ENCODE measurements around the gene NCKAP1. TPM values are rescaled to one million over a fixed set of nuclear protein-coding genes. Genes with fewer than 3 reads are reported as not detected.

Gene NCKAP1
- total RNA-seq, 1 experiment from 2014 or later, result 76.2 TPM

GRCh38 chr2:182954789-182955188 is 83.5 kb downstream of the NCKAP1 start:
- peaks cover 43% of the 10 kb centered on the region for H3K36me3 ChIP-seq (ENCODE audit: low read depth, low read length)
- intact Hi-C loops (cut with micrococcal nuclease), result no loop called here
- no peak overlapping the region for H3K4me3 ChIP-seq (ENCODE audit: low read length)
- no peaks in the 10 kb centered on the region for H3F3A ChIP-seq (ENCODE audit: low read length, unreplicated experiment)
- no peak overlapping the region for H3K27ac ChIP-seq (ENCODE audit: low read length)
- no peak for DNase-seq
- no peak overlapping the region for H2AFZ ChIP-seq (ENCODE audit: low read length)
- H3K4me1 ChIP-seq (ENCODE audit: insufficient read depth, low read length), result no peaks in the 10 kb centered on the region
- TF ChIP-seq, protein P1, sequence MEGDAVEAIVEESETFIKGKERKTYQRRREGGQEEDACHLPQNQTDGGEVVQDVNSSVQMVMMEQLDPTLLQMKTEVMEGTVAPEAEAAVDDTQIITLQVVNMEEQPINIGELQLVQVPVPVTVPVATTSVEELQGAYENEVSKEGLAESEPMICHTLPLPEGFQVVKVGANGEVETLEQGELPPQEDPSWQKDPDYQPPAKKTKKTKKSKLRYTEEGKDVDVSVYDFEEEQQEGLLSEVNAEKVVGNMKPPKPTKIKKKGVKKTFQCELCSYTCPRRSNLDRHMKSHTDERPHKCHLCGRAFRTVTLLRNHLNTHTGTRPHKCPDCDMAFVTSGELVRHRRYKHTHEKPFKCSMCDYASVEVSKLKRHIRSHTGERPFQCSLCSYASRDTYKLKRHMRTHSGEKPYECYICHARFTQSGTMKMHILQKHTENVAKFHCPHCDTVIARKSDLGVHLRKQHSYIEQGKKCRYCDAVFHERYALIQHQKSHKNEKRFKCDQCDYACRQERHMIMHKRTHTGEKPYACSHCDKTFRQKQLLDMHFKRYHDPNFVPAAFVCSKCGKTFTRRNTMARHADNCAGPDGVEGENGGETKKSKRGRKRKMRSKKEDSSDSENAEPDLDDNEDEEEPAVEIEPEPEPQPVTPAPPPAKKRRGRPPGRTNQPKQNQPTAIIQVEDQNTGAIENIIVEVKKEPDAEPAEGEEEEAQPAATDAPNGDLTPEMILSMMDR (conservative IDR thresholded peaks at IDR 0.05; ENCODE audit: low read depth, low read length), result no peak
- TF ChIP-seq EZH2 (IDR thresholded peaks at IDR 0.05; ENCODE audit: low read length, unreplicated experiment), result no peak
- no peak for TF ChIP-seq EZH2phosphoT487 (IDR thresholded peaks at IDR 0.05; ENCODE audit: borderline replicate concordance, low read length)
- H3K27me3 ChIP-seq (ENCODE audit: low read length), result no peaks in the 10 kb centered on the region
- BruUV-seq (replicated peaks), result no TSS peak
- ATAC-seq, result no peak
- no peaks in the 10 kb centered on the region for H3K9me3 ChIP-seq (ENCODE audit: low read length)
- ChIA-PET POLR2A (ENCODE audit: unreplicated experiment) (no interaction called here), CTCF (no interaction called here)
- no peaks in the 10 kb centered on the region for H3K79me2 ChIP-seq (ENCODE audit: low read length)
- no peak overlapping the region for H3K9ac ChIP-seq (ENCODE audit: low read length)
- H3K4me2 ChIP-seq (ENCODE audit: low read length), result no peak overlapping the region
- H4K20me1 ChIP-seq (ENCODE audit: low read length), result no peaks in the 10 kb centered on the region
- no peaks in the 10 kb centered on the region for H3K9me2 ChIP-seq (replicated peaks; ENCODE audit: low read length)

DNA sequence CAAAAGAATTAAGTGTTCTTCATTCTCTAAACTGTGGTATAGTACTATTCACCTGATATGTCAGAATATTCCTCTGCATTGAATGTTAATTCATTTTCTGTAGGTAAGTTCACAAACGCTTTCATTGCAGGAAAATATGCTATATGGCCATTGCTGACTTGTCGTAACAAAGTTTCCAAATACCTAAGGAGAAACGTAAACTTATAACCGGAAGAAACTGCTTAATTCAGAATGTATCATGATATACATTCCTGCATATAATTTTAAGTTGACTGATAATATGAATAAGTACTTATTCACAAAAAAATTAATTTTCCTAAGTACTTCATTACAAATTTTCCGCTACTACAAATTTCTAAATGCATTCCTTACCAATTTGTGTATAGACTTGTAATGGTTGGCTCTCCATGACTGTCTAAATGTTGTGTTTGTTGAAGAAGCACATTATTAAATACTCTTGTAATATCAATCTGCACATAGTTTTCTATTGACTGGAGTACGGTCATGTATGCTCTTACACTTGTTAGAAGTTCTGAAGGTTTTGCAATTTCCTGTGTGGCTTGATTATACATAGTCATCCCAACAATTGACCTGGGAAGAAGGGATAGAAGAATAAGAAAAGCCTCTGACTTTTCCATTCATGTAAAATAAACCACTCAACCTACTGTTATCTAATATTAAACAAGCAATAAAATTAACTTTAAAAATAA is 85.4 kb downstream of the NCKAP1 start:
- intact Hi-C loops (cut with micrococcal nuclease), result no loop called here
- DNase-seq (peak; percentile 20), ATAC-seq (no peak)
- Histone ChIP-seq H3K9ac (ENCODE audit: low read length) (no peak overlapping the region), H3K4me2 (ENCODE audit: low read length) (no peak overlapping the region), H3K79me2 (ENCODE audit: low read length) (no peaks in the 10 kb centered on the region), H3K27ac (ENCODE audit: low read length) (no peak overlapping the region), H3K4me1 (ENCODE audit: insufficient read depth, low read length) (no peaks in the 10 kb centered on the region), H2AFZ (ENCODE audit: low read length) (no peak overlapping the region), H3K9me2 (replicated peaks; ENCODE audit: low read length) (no peaks in the 10 kb centered on the region), H3K36me3 (ENCODE audit: low read depth, low read length) (peaks cover 38% of the 10 kb centered on the region), H3K27me3 (ENCODE audit: low read length) (no peaks in the 10 kb centered on the region), H3K9me3 (ENCODE audit: low read length) (no peaks in the 10 kb centered on the region), H4K20me1 (ENCODE audit: low read length) (no peaks in the 10 kb centered on the region), H3F3A (ENCODE audit: low read length, unreplicated experiment) (no peaks in the 10 kb centered on the region), H3K4me3 (ENCODE audit: low read length) (no peak overlapping the region)
- ChIA-PET CTCF (no interaction called here), POLR2A (ENCODE audit: unreplicated experiment) (no interaction called here)
- TF ChIP-seq, protein P1 (conservative IDR thresholded peaks at IDR 0.05; ENCODE audit: low read depth, low read length), result no peak
- TF ChIP-seq EZH2phosphoT487 (IDR thresholded peaks at IDR 0.05; ENCODE audit: borderline replicate concordance, low read length) (no peak), EZH2 (IDR thresholded peaks at IDR 0.05; ENCODE audit: low read length, unreplicated experiment) (no peak)
- no TSS peak for BruUV-seq (replicated peaks)

GRCh38 chr2:182951948-182952663 is 86.2 kb downstream of the NCKAP1 start:
- CTCF ChIA-PET, result no interaction called here
- Histone ChIP-seq H3K9me2 (replicated peaks; ENCODE audit: low read length) (no peaks in the 10 kb centered on the region), H2AFZ (ENCODE audit: low read length) (no peak overlapping the region), H3K4me1 (ENCODE audit: insufficient read depth, low read length) (no peaks in the 10 kb centered on the region), H3K79me2 (ENCODE audit: low read length) (no peaks in the 10 kb centered on the region), H3K4me3 (ENCODE audit: low read length) (no peak overlapping the region), H3K9me3 (ENCODE audit: low read length) (no peaks in the 10 kb centered on the region), H3F3A (ENCODE audit: low read length, unreplicated experiment) (no peaks in the 10 kb centered on the region), H3K9ac (ENCODE audit: low read length) (no peak overlapping the region), H3K27ac (ENCODE audit: low read length) (no peak overlapping the region), H4K20me1 (ENCODE audit: low read length) (no peaks in the 10 kb centered on the region), H3K27me3 (ENCODE audit: low read length) (no peaks in the 10 kb centered on the region), H3K36me3 (ENCODE audit: low read depth, low read length) (peaks cover 31% of the 10 kb centered on the region), H3K4me2 (ENCODE audit: low read length) (no peak overlapping the region)
- no peak for TF ChIP-seq EZH2 (IDR thresholded peaks at IDR 0.05; ENCODE audit: low read length, unreplicated experiment)
- TF ChIP-seq, protein P1 (conservative IDR thresholded peaks at IDR 0.05; ENCODE audit: low read depth, low read length), result no peak
- TF ChIP-seq EZH2phosphoT487 (IDR thresholded peaks at IDR 0.05; ENCODE audit: borderline replicate concordance, low read length), result no peak
- intact Hi-C loops (cut with micrococcal nuclease), result no loop called here
- POLR2A ChIA-PET (ENCODE audit: unreplicated experiment), result no interaction called here
- no peak for ATAC-seq
- DNase-seq, result no peak
- BruUV-seq (replicated peaks), result TSS peak; percentile 23
